IMR-90 (cell line): ENCODE measurements around the gene MANSC4. TPM values are rescaled to one million over a fixed set of nuclear protein-coding genes. Genes with fewer than 3 reads are reported as not detected.

ENCODE experiments used
- ATAC-seq: fragments of 200-7000 bp; cut with Tn5 transposase; 2 replicates; pipeline ENCODE4 v1.9.1; 2020; ENCODE audit warnings: low read depth, mild to moderate bottlenecking, moderate library complexity
- BruUV-seq: library from RNA; stranded (reverse); fragments of 400-500 nt; replicated peaks from 2 replicates; lab custom pipeline; 2021; lab: Mats Ljungman, UMichigan
- CTCF ChIA-PET: fragments of 300-600 bp; formaldehyde crosslinking; extraction: SDS; loops from one replicate; lab custom pipeline; 2021; ENCODE audit warnings: antibody characterized with exemption; lab: Yijun Ruan, JAX
- POLR2A ChIA-PET: fragments of 300-600 bp; sonication (Branson Sonifier 250); formaldehyde crosslinking; loops from one replicate; lab custom pipeline; 2022; ENCODE audit warnings: antibody characterized with exemption; ENCODE audit not compliant: unreplicated experiment; lab: Charles Lee
- DNase-seq: peaks from one replicate; pipeline ENCODE4 v3.0.0; 2013
- H2AFZ ChIP-seq: replicated peaks from 2 replicates; pipeline ENCODE3; 2013; ENCODE audit warnings: low read length, mild to moderate bottlenecking; ENCODE audit not compliant: poor library complexity
- H2AK5ac ChIP-seq: 2 replicates; pipeline ENCODE4 v1.6.1; 2013; ENCODE audit warnings: low read depth, low read length, inconsistent platforms
- H2AK9ac ChIP-seq: replicated peaks from 2 replicates; pipeline ENCODE3; 2013; ENCODE audit warnings: mild to moderate bottlenecking, low read depth, low read length, moderate library complexity; ENCODE audit not compliant: poor library complexity
- H2BK120ac ChIP-seq: 2 replicates; pipeline ENCODE4 v1.6.1; 2013; ENCODE audit warnings: low read depth, low read length, inconsistent platforms
- H2BK15ac ChIP-seq: 3 replicates; pipeline ENCODE4 v1.6.1; 2013; ENCODE audit warnings: low read depth, low read length, inconsistent platforms
- H2BK20ac ChIP-seq: 2 replicates; pipeline ENCODE4 v1.6.1; 2013; ENCODE audit warnings: low read depth, mild to moderate bottlenecking, inconsistent platforms, low read length, moderate library complexity
- H2BK5ac ChIP-seq: 2 replicates; pipeline ENCODE4 v1.6.1; 2013; ENCODE audit warnings: mild to moderate bottlenecking, low read depth, low read length, inconsistent platforms; ENCODE audit not compliant: poor library complexity, severe bottlenecking
- H3K14ac ChIP-seq: replicated peaks from 2 replicates; pipeline ENCODE4 v1.6.1; 2013; ENCODE audit warnings: low read depth, low read length, inconsistent platforms
- H3K18ac ChIP-seq: 2 replicates; pipeline ENCODE4 v1.6.1; 2013; ENCODE audit warnings: low read depth, low read length, control low read depth
- H3K23ac ChIP-seq: 2 replicates; pipeline ENCODE4 v1.6.1; 2013; ENCODE audit warnings: low read depth, low read length, inconsistent platforms
- H3K27ac ChIP-seq: 2 replicates; pipeline ENCODE4 v1.5.1; 2013; ENCODE audit warnings: mild to moderate bottlenecking, control low read depth, low read length; ENCODE audit not compliant: insufficient read depth
- H3K27me3 ChIP-seq: 2 replicates; pipeline ENCODE4 v1.6.1; 2013; ENCODE audit warnings: low read length; ENCODE audit not compliant: control insufficient read depth, insufficient read depth
- H3K36me3 ChIP-seq: 2 replicates; pipeline ENCODE4 v1.6.1; 2013; ENCODE audit warnings: low read length, mixed read lengths; ENCODE audit not compliant: control insufficient read depth, insufficient read depth
- H3K4ac ChIP-seq: 2 replicates; pipeline ENCODE4 v1.6.1; 2013; ENCODE audit warnings: low read depth, low read length, inconsistent platforms
- H3K4me1 ChIP-seq: 2 replicates; pipeline ENCODE4 v1.6.1; 2013; ENCODE audit warnings: low read length, mixed read lengths; ENCODE audit not compliant: control insufficient read depth, insufficient read depth
- H3K4me2 ChIP-seq: 2 replicates; pipeline ENCODE4 v1.6.1; 2013; ENCODE audit warnings: low read depth, mild to moderate bottlenecking, control low read depth, low read length, moderate library complexity
- H3K4me3 ChIP-seq: 2 replicates; pipeline ENCODE4 v1.5.1; 2013; ENCODE audit warnings: low read depth, mild to moderate bottlenecking, control low read depth, low read length, moderate library complexity; ENCODE audit not compliant: insufficient read depth
- H3K56ac ChIP-seq: 2 replicates; pipeline ENCODE4 v1.6.1; 2013; ENCODE audit warnings: low read length, inconsistent platforms; ENCODE audit not compliant: insufficient read depth; ENCODE audit errors: extremely low read depth
- H3K79me1 ChIP-seq, 2 experiments: 2 replicates each; pipeline ENCODE4 v1.6.1; 2013; ENCODE audit warnings: low read length in 2 of 2, inconsistent platforms in 1 of 2, low read depth in 1 of 2
- H3K9ac ChIP-seq: 2 replicates; pipeline ENCODE4 v1.6.1; 2013; ENCODE audit warnings: low read depth, low read length, control low read depth
- H3K9me1 ChIP-seq: 2 replicates; pipeline ENCODE4 v1.6.1; 2013; ENCODE audit warnings: low read length, inconsistent platforms; ENCODE audit not compliant: insufficient read depth
- H3K9me3 ChIP-seq: 2 replicates; pipeline ENCODE4 v1.6.1; 2013; ENCODE audit warnings: low read length; ENCODE audit not compliant: control insufficient read depth, insufficient read depth
- H4K20me1 ChIP-seq: 2 replicates; pipeline ENCODE4 v1.6.1; 2013; ENCODE audit warnings: low read length, inconsistent platforms; ENCODE audit not compliant: insufficient read depth
- H4K5ac ChIP-seq: 2 replicates; pipeline ENCODE4 v1.6.1; 2013; ENCODE audit warnings: mild to moderate bottlenecking, low read depth, low read length, control low read depth
- H4K8ac ChIP-seq, 2 experiments: 2 replicates each; pipeline ENCODE4 v1.6.1; 2013; ENCODE audit warnings: low read depth in 2 of 2, low read length in 2 of 2, control low read depth in 1 of 2, inconsistent platforms in 1 of 2
- H4K91ac ChIP-seq: 2 replicates; pipeline ENCODE4 v1.6.1; 2013; ENCODE audit warnings: low read depth, low read length, inconsistent platforms; ENCODE audit not compliant: insufficient read depth
- CHD1 ChIP-seq: IDR thresholded peaks from 2 replicates; pipeline ENCODE4 v1.6.1; 2012; ENCODE audit warnings: low read depth, low read length, improper control_type of control experiment
- CTCF ChIP-seq: conservative IDR thresholded peaks from 2 replicates; pipeline ENCODE4 v1.5.1; 2012; ENCODE audit warnings: mild to moderate bottlenecking, low read depth, low read length, improper control_type of control experiment
- FOS ChIP-seq: fragments of 150-350 bp; IDR thresholded peaks from 2 replicates; pipeline ENCODE4 v1.6.1; 2016; ENCODE audit warnings: low read depth, low read length
- WGBS, 2 experiments: methylation state at CpG; one replicate each; pipeline versions ENCODE4 v1.1.5 to v1.1.7; 2013; ENCODE audit warnings: missing lambda C conversion rate in 2 of 2; ENCODE audit not compliant: insufficient read length in 1 of 2; ENCODE audit errors: extremely low coverage in 2 of 2; 5-methylcytosine and 5-hydroxymethylcytosine counted together
- dilution Hi-C: fragments of 300-500 bp; cut with HindIII; formaldehyde crosslinking; loops from one replicate; pipeline ENCODE4 v1.14.3; 2018; ENCODE audit warnings: low sequenced_read_pairs; ENCODE audit not compliant: unreplicated experiment
- in situ Hi-C: fragments of 300-500 bp; cut with MboI; formaldehyde crosslinking; loops from 3 replicates; pipeline ENCODE4 v1.14.3; 2019; ENCODE audit warnings: low sequenced_read_pairs, inconsistent platforms, mixed read lengths
- intact Hi-C: fragments of 100-400 bp; cut with micrococcal nuclease; formaldehyde crosslinking; loops from 2 replicates; pipeline ENCODE4 v1.10.0; 2022
- polyA plus RNA-seq, 3 experiments: library from polyadenylated mRNA; depleted of rRNA; stranded (reverse); fragments of >200 nt; gene quantifications; 2 replicates each; pipeline ENCODE4 v1.2.3, GENCODE V29; 2012; ENCODE audit warnings: low replicate concordance in 1 of 3
- total RNA-seq: library from RNA; depleted of rRNA; stranded (reverse); fragments of >200 nt; gene quantifications from 2 replicates; pipeline ENCODE4 v1.2.3, GENCODE V29; 2012

MANSC4 gene
- total and polyA plus RNA-seq, 2 of the 4 experiments (the other 2 are of a cell fraction), result not detected

GRCh38 chr12:27733052-27733656 lies 46.9 kb downstream of the MANSC4 start (continued):
- no peak for TF ChIP-seq FOS

- Histone ChIP-seq H3K14ac (no peak overlapping the region), H3K9me3 (no peaks in the 10 kb centered on the region), H3K18ac (no peak overlapping the region), H3K56ac (no peak overlapping the region), H3K9ac (no peak overlapping the region), H3K23ac (no peak overlapping the region), H3K4me2 (no peak overlapping the region), H3K4me1 (no peaks in the 10 kb centered on the region), H3K27me3 (no peaks in the 10 kb centered on the region), H3K4ac (no peak overlapping the region), H2BK15ac (no peak overlapping the region), H3K27ac (no peak overlapping the region), H4K5ac (no peak overlapping the region), H3K79me1 (peaks cover 2 to 14% of the 10 kb centered on the region in 2 experiments), H3K36me3 (peaks cover 18% of the 10 kb centered on the region), H2BK120ac (no peak overlapping the region), H3K4me3 (no peak overlapping the region), H4K8ac (no peak overlapping the region), H2BK20ac (no peak overlapping the region), H2BK5ac (no peak overlapping the region), H2AFZ (no peak overlapping the region), H4K91ac (no peak overlapping the region), H3K9me1 (no peaks in the 10 kb centered on the region; the same call in 1 of the 2 replicates), H4K20me1 (no peaks in the 10 kb centered on the region), H2AK9ac (no peak overlapping the region), H2AK5ac (peak overlapping the region; percentile 10; the same call in 1 of the 2 replicates)
- CTCF ChIA-PET, result interaction anchor here (0.6 to 2.1 kb wide), 5 partner anchors 14 to 497 kb away, joined by 3 to 11 read pairs (median 4); no protein-coding TSS in a partner anchor
- POLR2A ChIA-PET, result interaction anchor here (0.6 kb wide), 2 partner anchors 19 to 433 kb away, joined by 3 to 4 read pairs; no protein-coding TSS in a partner anchor
- intact Hi-C loops, result loop anchor here (5.0 to 10.0 kb wide), 2 partner anchors 90 to 1263 kb away; no protein-coding TSS in a partner anchor
- TF ChIP-seq CTCF (0 out of 2 replicates have a peak, but pooled peaks have one; percentile 15), CHD1 (no peak)
- ATAC-seq, result peak; percentile 49; the same call in 1 of the 2 replicates
- no peak for DNase-seq
- in situ Hi-C loops, result loop anchor here (5.0 to 25.0 kb wide), 3 partner anchors 215 to 1255 kb away; no protein-coding TSS in a partner anchor
- BruUV-seq, result no TSS peak
- no CpG with 5 or more reads among the region's 2 CpGs for WGBS, 2 experiments
- dilution Hi-C loops, result no loop called here
These were observed 47.8 kb downstream of the MANSC4 start for GRCh38 chr12:27732281-27732680.
